ENCODE results near the gene SPG7.

DNA sequence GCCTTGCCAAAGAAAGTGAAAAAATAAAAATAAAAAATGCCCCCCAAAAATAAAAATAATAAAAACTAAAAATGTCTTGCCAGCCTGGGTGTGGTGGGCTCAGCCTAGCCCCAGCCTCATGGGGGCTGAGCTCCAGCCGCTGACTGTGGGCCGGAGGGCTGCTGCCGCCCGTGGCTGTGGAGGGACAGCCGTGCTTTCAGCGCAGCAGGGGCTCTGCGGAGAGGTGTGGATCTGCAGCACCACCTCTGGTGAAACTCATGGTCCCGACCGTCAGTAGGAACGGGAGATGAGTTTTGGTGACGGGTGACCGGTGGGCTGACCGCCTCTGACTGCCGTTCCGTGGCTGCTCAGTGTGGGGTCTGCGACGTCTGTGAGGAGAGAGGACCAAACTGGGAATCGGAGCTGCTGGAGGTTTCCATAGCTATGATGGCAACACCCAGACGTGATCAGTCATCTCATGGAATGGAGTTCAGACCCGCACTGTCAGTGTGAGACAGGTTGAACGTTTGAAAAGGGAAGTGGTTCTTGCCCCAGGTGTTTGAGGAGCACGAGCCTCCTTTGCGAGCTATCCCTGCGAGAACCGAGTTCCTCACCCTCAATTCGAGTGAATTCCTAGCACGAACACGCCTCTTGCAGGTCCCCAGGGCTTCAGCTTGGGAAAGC is 40.3 kb downstream of the SPG7 start:
- TF ChIP-seq, protein P1, sequence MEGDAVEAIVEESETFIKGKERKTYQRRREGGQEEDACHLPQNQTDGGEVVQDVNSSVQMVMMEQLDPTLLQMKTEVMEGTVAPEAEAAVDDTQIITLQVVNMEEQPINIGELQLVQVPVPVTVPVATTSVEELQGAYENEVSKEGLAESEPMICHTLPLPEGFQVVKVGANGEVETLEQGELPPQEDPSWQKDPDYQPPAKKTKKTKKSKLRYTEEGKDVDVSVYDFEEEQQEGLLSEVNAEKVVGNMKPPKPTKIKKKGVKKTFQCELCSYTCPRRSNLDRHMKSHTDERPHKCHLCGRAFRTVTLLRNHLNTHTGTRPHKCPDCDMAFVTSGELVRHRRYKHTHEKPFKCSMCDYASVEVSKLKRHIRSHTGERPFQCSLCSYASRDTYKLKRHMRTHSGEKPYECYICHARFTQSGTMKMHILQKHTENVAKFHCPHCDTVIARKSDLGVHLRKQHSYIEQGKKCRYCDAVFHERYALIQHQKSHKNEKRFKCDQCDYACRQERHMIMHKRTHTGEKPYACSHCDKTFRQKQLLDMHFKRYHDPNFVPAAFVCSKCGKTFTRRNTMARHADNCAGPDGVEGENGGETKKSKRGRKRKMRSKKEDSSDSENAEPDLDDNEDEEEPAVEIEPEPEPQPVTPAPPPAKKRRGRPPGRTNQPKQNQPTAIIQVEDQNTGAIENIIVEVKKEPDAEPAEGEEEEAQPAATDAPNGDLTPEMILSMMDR (conservative IDR thresholded peaks at IDR 0.05; ENCODE audit: low read length), result no peak
- no peak for TF ChIP-seq EZH2phosphoT487 (IDR thresholded peaks at IDR 0.05; ENCODE audit: borderline replicate concordance)
